SU-DHL-6 (cell line): Measurements from ENCODE around the gene OGFOD2.

Experiments used
- H2AFZ ChIP-seq: fragments of 200-600 bp; sonication (generic); 2 replicates; pipeline ENCODE4 v1.6.1; 2014; ENCODE audit warnings: low read depth, mild to moderate bottlenecking, moderate library complexity, mixed read lengths, antibody characterized with exemption, low read length; ENCODE audit not compliant: severe bottlenecking
- H3F3A ChIP-seq: fragments of 200-600 bp; shearing (Covaris generic); 2 replicates; pipeline ENCODE4 v1.6.0; 2016; ENCODE audit warnings: antibody characterized with exemption, mild to moderate bottlenecking; ENCODE audit not compliant: insufficient read depth
- H3K27ac ChIP-seq: fragments of 200-600 bp; sonication (generic); 2 replicates; pipeline ENCODE4 v1.5.1; 2016; ENCODE audit warnings: low read depth, mild to moderate bottlenecking, low read length, moderate library complexity, mixed read lengths
- H3K27me3 ChIP-seq: fragments of 200-600 bp; sonication (generic), shearing (Covaris generic); 2 replicates; pipeline ENCODE4 v1.6.0; 2014; ENCODE audit warnings: mild to moderate bottlenecking, low read length
- H3K36me3 ChIP-seq: fragments of 200-600 bp; sonication (generic); 2 replicates; pipeline ENCODE4 v1.6.1; 2014; ENCODE audit warnings: mild to moderate bottlenecking, low read length, mixed read lengths
- H3K4me2 ChIP-seq: fragments of 300-600, 200-600 bp; shearing (Covaris generic), sonication (generic); 2 replicates; pipeline ENCODE4 v1.6.0; 2014; ENCODE audit warnings: low read length, low read depth, mild to moderate bottlenecking; ENCODE audit not compliant: poor library complexity, severe bottlenecking
- H3K4me3 ChIP-seq: fragments of 200-600 bp; sonication (generic); 2 replicates; pipeline ENCODE4 v1.5.1; 2014; ENCODE audit warnings: antibody characterized with exemption, low read length, mild to moderate bottlenecking, mixed read lengths; ENCODE audit not compliant: insufficient read depth, poor library complexity, severe bottlenecking
- H3K79me2 ChIP-seq: fragments of 200-600 bp; sonication (generic); 2 replicates; pipeline ENCODE4 v1.6.1; 2014; ENCODE audit warnings: mild to moderate bottlenecking, low read length, moderate library complexity; ENCODE audit not compliant: insufficient read depth
- H3K9ac ChIP-seq: fragments of 200-600 bp; sonication (generic); 2 replicates; pipeline ENCODE4 v1.7.0; 2014; ENCODE audit warnings: mild to moderate bottlenecking, low read length
- H3K9me2 ChIP-seq: fragments of 200-600 bp; sonication (generic); replicated peaks from 2 replicates; pipeline ENCODE4 v1.6.1; 2014; ENCODE audit warnings: low read length; ENCODE audit not compliant: insufficient read depth
- H3K9me3 ChIP-seq: fragments of 200-600 bp; sonication (generic); 2 replicates; pipeline ENCODE4 v1.6.1; 2014; ENCODE audit warnings: low read length, mixed read lengths; ENCODE audit not compliant: insufficient read depth
- H4K20me1 ChIP-seq: fragments of 200-600 bp; sonication (generic); 2 replicates; pipeline ENCODE4 v1.6.1; 2014; ENCODE audit warnings: low read depth, mild to moderate bottlenecking, antibody characterized with exemption, low read length, moderate library complexity, mixed read lengths
- EZH2phosphoT487 ChIP-seq: fragments of 200-600 bp; sonication (generic), shearing (Covaris generic); conservative IDR thresholded peaks from 2 replicates; pipeline ENCODE4 v1.6.1; 2018; ENCODE audit warnings: mild to moderate bottlenecking, antibody characterized with exemption, low read length, moderate library complexity, mixed read lengths
- TF ChIP-seq, protein P1 (sequence below): fragments of 200-600 bp; sonication (generic); IDR thresholded peaks from one replicate; pipeline ENCODE4 v1.5.1; 2017; ENCODE audit warnings: antibody characterized with exemption, mild to moderate bottlenecking, low read length, moderate library complexity; ENCODE audit not compliant: insufficient read depth, poor library complexity, severe bottlenecking

Gene OGFOD2

DNA sequence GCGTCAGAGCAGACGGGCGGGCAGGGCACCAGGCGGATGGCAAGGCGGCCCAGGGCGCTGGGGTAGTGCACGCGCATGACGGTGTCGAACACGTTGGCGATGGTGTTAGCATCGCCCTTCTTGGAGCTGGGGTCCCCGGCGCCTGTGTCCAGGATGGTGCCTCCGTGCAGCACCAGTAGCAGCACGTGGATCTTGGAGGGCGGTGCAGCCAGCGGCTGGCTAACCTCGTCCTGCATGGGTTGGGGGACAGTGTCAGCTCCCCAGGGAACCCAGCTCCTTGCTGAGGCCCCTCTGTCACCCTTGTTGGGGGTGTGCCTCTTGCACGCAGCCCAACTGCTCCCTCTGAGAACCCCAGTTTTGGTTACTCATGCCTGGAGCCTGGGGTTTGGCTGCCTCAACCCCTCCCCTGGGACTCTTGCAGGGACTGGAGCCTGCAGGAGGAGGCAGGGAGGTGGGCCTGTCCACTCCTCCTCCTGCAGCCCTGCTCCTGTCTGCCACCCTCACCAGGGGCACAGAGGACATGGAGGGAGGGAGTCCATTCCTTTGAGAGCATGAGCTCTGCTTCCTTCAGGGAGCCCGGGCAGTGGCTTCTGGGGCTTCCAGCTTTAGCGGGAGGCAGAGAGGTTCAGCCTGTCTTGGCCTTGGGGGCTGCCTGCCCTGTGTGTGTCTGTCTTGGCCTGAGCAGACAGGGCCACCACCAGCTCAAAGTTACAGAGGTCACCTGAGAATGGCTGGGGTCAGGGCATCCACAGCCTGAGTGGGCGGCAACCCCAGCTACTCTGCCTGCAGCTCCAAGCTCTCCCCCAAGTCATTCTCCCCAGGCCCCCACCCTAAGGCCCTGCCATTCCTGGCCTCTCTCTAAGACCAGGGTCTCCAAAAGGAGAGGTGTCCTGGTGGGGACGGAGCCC is 22.6 kb downstream of the OGFOD2 start:
- TF ChIP-seq, protein P1, sequence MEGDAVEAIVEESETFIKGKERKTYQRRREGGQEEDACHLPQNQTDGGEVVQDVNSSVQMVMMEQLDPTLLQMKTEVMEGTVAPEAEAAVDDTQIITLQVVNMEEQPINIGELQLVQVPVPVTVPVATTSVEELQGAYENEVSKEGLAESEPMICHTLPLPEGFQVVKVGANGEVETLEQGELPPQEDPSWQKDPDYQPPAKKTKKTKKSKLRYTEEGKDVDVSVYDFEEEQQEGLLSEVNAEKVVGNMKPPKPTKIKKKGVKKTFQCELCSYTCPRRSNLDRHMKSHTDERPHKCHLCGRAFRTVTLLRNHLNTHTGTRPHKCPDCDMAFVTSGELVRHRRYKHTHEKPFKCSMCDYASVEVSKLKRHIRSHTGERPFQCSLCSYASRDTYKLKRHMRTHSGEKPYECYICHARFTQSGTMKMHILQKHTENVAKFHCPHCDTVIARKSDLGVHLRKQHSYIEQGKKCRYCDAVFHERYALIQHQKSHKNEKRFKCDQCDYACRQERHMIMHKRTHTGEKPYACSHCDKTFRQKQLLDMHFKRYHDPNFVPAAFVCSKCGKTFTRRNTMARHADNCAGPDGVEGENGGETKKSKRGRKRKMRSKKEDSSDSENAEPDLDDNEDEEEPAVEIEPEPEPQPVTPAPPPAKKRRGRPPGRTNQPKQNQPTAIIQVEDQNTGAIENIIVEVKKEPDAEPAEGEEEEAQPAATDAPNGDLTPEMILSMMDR: no peak
- no peak for TF ChIP-seq EZH2phosphoT487
- H3K9me3 ChIP-seq: no peaks in the 10 kb centered on the region
- H3F3A ChIP-seq: no peaks in the 10 kb centered on the region
- H3K4me3 ChIP-seq: no peak overlapping the region
- no peak overlapping the region for H3K4me2 ChIP-seq
- no peaks in the 10 kb centered on the region for H3K79me2 ChIP-seq
- no peaks in the 10 kb centered on the region for H3K27me3 ChIP-seq
- H3K9me2 ChIP-seq: no peaks in the 10 kb centered on the region
- no peaks in the 10 kb centered on the region for H3K36me3 ChIP-seq
- no peaks in the 10 kb centered on the region for H4K20me1 ChIP-seq
- no peak overlapping the region for H3K9ac ChIP-seq
- H2AFZ ChIP-seq: no peak overlapping the region
- H3K27ac ChIP-seq: no peak overlapping the region

DNA sequence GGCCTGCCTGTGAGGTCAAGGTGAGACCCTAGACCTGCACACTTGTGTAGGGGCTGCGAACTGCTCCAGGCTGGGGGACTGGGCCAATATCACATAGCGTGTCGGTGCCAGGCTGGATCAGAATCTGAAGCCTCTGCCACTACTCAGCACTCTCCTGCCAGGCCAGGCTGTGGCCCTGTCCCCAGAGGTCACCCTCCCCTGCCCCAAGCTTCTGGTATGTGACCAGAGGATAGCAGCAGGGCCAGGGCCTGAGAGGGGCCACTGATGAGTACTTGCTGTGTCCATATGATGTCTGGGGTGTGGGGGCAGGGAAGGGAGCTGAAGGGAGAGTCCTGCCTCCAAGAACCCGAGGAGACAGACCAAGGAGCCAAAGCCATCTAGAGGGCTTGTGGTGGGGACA is 23.3 kb downstream of the OGFOD2 start:
- Histone ChIP-seq H3K79me2 (no peaks in the 10 kb centered on the region), H3F3A (no peaks in the 10 kb centered on the region), H3K9me3 (no peaks in the 10 kb centered on the region), H3K27me3 (no peaks in the 10 kb centered on the region), H3K4me3 (no peak overlapping the region), H3K27ac (no peak overlapping the region), H3K9ac (no peak overlapping the region), H3K36me3 (no peaks in the 10 kb centered on the region), H4K20me1 (no peaks in the 10 kb centered on the region), H3K4me2 (no peak overlapping the region), H3K9me2 (no peaks in the 10 kb centered on the region), H2AFZ (no peak overlapping the region)
- TF ChIP-seq, protein P1: no peak
- no peak for TF ChIP-seq EZH2phosphoT487

GRCh38 chr12:122999196-122999946 is 24.3 kb downstream of the OGFOD2 start:
- Histone ChIP-seq H4K20me1 (no peaks in the 10 kb centered on the region), H3K27me3 (no peaks in the 10 kb centered on the region), H3K4me3 (no peak overlapping the region), H3K27ac (no peak overlapping the region), H3K4me2 (no peak overlapping the region), H3K9me3 (no peaks in the 10 kb centered on the region), H3K9ac (no peak overlapping the region), H3F3A (no peaks in the 10 kb centered on the region), H2AFZ (no peak overlapping the region), H3K9me2 (no peaks in the 10 kb centered on the region), H3K36me3 (no peaks in the 10 kb centered on the region), H3K79me2 (no peaks in the 10 kb centered on the region)
- TF ChIP-seq, protein P1: no peak
